ENCODE measurements around the gene CHRNA10. TPM values are rescaled to one million over a fixed set of nuclear protein-coding genes. Genes with fewer than 3 reads are reported as not detected.

CHRNA10 gene
- total RNA-seq, 1 donor = 1.1 TPM

DNA sequence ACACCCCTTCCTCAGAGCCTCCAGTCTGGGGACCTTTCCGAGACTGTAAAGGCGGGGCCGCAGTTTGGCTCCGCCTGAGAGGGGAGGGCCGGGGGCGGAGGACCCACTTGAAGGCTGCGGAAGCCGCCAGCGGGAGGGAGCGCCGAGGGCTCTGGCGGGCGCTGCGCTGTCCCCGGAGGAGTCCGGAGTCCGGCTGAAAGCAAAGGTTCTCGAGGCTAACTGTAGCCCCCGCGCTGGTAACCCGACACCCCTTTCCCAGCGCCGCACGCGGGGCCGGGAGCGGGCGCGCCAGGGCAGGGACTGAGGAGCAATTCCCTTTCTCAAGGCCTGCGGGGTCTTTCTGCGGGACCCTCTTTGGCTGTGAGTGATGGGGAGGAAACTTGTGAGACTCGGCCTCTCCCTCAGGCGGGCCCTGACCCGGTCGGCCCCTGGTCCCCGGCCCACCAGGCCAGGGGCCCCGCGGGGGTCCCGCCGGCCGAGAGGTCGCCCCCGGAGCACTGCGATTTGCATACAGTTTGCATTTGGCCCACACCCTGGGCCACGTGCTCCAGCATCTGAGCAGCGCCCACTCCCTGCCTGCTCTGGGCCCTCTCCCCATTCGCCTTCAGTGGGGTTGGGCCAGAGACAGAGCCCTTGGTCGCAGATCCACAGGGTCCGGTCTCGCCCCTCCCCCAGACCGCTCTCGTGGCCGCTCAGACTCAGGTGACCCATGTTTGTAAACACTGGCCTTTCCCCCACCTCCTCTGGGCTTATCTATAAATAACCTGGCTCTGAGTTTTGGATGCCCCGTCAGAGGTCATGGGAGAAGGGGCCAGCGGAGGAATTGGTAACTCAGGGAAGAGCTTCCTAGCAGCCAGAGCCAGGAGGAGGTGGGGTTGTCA lies 28.9 kb downstream of the CHRNA10 start:
- peak overlapping the region; percentile 60 for H3K4me3 ChIP-seq (ENCODE audit: low read depth, low read length)
- DNase-seq (ENCODE audit: low read depth) = peak; percentile 66
- TF ChIP-seq, protein P1, sequence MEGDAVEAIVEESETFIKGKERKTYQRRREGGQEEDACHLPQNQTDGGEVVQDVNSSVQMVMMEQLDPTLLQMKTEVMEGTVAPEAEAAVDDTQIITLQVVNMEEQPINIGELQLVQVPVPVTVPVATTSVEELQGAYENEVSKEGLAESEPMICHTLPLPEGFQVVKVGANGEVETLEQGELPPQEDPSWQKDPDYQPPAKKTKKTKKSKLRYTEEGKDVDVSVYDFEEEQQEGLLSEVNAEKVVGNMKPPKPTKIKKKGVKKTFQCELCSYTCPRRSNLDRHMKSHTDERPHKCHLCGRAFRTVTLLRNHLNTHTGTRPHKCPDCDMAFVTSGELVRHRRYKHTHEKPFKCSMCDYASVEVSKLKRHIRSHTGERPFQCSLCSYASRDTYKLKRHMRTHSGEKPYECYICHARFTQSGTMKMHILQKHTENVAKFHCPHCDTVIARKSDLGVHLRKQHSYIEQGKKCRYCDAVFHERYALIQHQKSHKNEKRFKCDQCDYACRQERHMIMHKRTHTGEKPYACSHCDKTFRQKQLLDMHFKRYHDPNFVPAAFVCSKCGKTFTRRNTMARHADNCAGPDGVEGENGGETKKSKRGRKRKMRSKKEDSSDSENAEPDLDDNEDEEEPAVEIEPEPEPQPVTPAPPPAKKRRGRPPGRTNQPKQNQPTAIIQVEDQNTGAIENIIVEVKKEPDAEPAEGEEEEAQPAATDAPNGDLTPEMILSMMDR (IDR thresholded peaks at IDR 0.05; ENCODE audit: insufficient read depth, low read length) = no peak

DNA sequence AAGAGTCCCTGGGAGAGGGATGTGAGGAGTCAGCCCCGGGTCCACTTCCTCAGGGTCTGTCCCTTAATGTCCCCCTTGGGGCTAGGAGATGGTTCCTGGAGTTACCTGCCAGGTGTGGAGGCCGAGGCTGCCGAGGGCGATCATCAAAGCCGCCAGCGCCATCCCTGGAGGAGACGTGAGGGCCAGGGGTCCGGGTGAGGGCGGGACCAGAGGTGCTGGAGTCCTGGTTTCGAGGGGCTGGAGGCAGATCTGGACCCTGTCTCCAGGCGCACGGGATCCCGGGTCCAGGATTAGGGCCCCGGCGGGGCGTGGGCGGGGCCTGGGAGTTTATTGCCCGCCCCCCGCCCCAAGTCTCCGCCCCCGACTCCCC lies 29.5 kb downstream of the CHRNA10 start, which contains the start of gene ART5:
ART5 (minus strand) TSS at position 292 of the 370 bp plus-strand sequence; CDS start at position 162, 130 bp downstream.
- peak within 1 kb of the TSS; percentile 60 for H3K4me3 ChIP-seq (ENCODE audit: low read depth, low read length)
- DNase-seq (ENCODE audit: low read depth) = no peak
- TF ChIP-seq, protein P1 (IDR thresholded peaks at IDR 0.05; ENCODE audit: insufficient read depth, low read length) = no peak

DNA sequence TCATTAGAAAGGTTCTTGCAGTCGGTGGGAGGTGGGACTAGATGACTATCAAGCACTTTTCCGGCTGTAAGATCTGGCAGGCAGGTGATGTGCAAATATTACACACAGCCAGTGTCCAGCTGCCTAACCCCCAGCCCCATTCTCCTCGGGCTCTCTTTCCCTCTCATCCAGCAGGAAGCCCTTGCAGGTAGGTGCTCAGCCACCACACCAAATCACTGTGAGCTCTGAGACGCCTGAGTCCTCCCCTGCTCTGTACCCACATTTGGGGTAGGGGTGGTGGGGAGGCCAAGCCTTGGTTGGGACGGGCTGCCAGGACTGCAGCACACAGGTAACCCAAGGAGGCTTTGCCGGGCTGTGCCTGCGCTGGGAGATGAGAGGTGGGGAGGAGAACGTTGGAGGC lies 30.0 kb downstream of the CHRNA10 start:
- TF ChIP-seq, protein P1 (IDR thresholded peaks at IDR 0.05; ENCODE audit: insufficient read depth, low read length) = no peak
- DNase-seq (ENCODE audit: low read depth) = no peak
- H3K4me3 ChIP-seq (ENCODE audit: low read depth, low read length) = no peak overlapping the region

DNA sequence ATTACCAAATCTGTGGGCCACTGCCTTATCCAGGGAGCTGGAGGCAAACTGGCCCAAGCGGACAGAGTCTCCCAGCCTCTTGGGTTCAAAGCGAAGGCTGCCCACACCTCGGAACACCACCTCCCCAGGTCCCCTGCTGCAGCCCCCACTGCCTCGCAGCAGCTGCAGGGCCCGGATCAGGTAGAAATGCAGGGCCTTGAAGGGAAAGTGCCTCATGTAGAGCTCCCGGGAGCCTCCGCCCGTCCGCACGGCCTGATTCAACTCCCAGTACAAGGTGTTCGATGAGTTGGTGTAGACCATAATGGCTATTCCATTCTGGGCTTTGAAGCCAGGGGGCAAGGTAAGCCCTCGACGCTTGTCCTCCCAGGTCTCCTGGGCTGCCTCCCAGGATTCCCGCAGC lies 31.3 kb downstream of the CHRNA10 start:
- TF ChIP-seq, protein P1 (IDR thresholded peaks at IDR 0.05; ENCODE audit: insufficient read depth, low read length) = no peak
- no peak for DNase-seq (ENCODE audit: low read depth)
- no peak overlapping the region for H3K4me3 ChIP-seq (ENCODE audit: low read depth, low read length)

DNA sequence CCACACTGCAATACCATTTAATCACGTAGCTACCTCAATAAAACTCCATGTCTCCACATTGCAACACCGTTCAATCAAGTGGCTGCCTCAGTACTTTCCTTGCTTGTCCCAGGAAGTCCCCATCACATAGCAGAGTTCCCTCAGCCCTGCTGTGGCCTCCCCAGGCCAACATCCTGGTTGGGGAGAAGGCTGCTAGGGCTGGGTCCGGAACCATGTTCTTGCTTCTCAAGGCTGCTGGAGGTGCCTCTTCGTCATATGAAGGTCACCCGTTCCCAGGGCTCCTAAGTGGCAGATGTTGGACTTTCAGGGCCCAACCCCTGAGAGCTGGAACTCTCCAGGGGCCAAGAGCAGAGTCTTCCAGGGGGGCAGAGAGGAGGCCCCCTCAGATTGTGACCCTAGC lies 32.7 kb downstream of the CHRNA10 start:
- no peak for DNase-seq (ENCODE audit: low read depth)
- TF ChIP-seq, protein P1 (IDR thresholded peaks at IDR 0.05; ENCODE audit: insufficient read depth, low read length) = no peak
- no peak overlapping the region for H3K4me3 ChIP-seq (ENCODE audit: low read depth, low read length)

DNA sequence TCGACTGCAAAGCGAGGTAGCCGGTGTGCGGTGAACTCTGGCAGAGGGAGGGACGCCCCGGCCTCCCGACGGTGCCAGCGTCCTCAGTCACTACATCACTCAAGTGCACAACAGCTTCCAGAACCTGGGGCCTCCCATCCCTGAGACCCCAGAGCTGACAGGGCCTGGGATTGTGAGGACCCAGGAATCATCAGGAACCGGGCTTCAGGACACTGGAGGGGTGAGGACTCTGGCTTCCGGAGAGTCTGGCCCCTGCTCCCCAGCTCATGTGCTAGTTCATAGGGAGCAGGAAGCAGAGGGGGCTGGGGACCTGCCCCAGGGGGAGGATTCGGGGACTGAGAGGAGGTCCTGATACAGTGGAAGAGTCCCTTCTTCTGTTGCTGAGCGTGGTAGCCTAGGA lies 34.0 kb downstream of the CHRNA10 start:
- DNase-seq (ENCODE audit: low read depth) = no peak
- TF ChIP-seq, protein P1 (IDR thresholded peaks at IDR 0.05; ENCODE audit: insufficient read depth, low read length) = no peak
- no peak overlapping the region for H3K4me3 ChIP-seq (ENCODE audit: low read depth, low read length)

All from fibroblast of the aortic adventitia (primary cell).